Globus pallidus (tissue), 1 donor: ENCODE results near the gene USP49.

Experiments
- DNase-seq: peaks from one replicate; pipeline ENCODE4 v3.0.0-alpha.2; 2015; ENCODE audit warnings: low spot score

Gene USP49

GRCh38 chr6:41757271-41757670, 137.9 kb downstream of the USP49 start:
- DNase-seq, result no peak

- no peak for DNase-seq
These were observed 138.8 kb downstream of the USP49 start for GRCh38 chr6:41756354-41756753.

- no peak for DNase-seq
These were observed 139.3 kb downstream of the USP49 start for GRCh38 chr6:41755895-41756294.

- no peak for DNase-seq
These were observed 144.8 kb downstream of the USP49 start for GRCh38 chr6:41750374-41750773.

- no peak for DNase-seq
These were observed 146.6 kb downstream of the USP49 start for GRCh38 chr6:41748542-41748941.

- DNase-seq, result no peak
These were observed 147.1 kb downstream of the USP49 start for GRCh38 chr6:41748102-41748477.

- no peak for DNase-seq
These were observed 147.7 kb downstream of the USP49 start, which contains the start of gene PGC for GRCh38 chr6:41747256-41748101. Gene PGC (minus strand): TSS chr6:41747397. CDS start chr6:41747334, 63 bp downstream.

GRCh38 chr6:41746107-41746506, 149.1 kb downstream of the USP49 start:
- DNase-seq, result no peak

GRCh38 chr6:41744236-41744787, 150.9 kb downstream of the USP49 start:
- no peak for DNase-seq

- DNase-seq, result no peak
These were observed 151.6 kb downstream of the USP49 start for GRCh38 chr6:41743406-41744235.

GRCh38 chr6:41741625-41742490, 153.3 kb downstream of the USP49 start:
- no peak for DNase-seq

- DNase-seq, result no peak
These were observed 154.6 kb downstream of the USP49 start for GRCh38 chr6:41740366-41741162.
